ENCODE data around the gene DYNC2LI1. TPM values are rescaled to one million over a fixed set of nuclear protein-coding genes. Genes with fewer than 3 reads are reported as not detected.

Gene DYNC2LI1
- total and polyA plus RNA-seq, 8 donors: 3.5 to 43.1 (median 26.4) TPM

DNA sequence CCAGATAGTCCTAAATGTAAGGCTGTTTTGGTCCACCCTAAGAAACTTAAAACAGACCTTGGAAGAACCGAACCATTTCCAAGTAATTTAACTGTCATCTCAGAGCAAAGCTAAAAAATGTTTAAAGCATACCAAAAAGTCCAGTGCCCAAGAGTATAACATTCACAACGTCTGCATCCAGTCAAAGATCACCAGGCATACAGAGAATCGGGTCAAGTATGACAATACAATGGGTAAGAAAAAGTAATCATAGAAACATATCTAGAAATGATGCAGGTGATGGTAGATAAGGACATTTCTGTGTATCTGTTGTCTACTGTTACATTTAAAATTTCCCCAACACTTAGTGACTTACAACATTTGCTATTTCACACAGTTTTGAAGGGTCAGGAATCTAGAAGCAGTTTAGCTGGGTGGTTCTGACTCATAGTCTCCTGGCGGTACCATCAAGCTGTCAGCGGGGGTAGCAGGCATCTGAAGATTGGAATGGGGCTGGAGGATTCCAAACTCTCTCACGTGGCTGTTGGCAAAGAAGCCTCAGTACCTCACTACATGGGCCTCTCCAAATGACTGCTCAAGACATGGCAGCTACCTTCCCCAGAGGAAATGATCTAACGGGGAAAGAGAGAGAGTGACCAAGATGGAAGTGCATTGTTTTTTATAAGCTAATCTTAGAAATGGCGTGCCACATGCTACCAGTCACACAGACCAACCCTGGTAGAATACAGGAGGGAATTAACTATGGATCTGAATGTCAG lies 36.6 kb upstream of the DYNC2LI1 start:
- Histone ChIP-seq H3K4me3 (no peak overlapping the region), H3K4me1 (no peaks in the 10 kb centered on the region), H3K36me3 (peaks cover 0 to 15% (median 4%) of the 10 kb centered on the region in 4 donors), H3K27ac (no peak overlapping the region), H3K27me3 (no peaks in the 10 kb centered on the region), H3K9me3 (no peaks in the 10 kb centered on the region)
- intact Hi-C loops (cut with DNase I; ENCODE audit: low total_unique reads): no loop called here
- 67 to 79% (median 76%) methylated on average over 8 of the region's 8 CpGs for WGBS, 5 donors
- no peak for DNase-seq
- TF ChIP-seq POLR2A (IDR thresholded peaks at IDR 0.05): no peak
- TF ChIP-seq, protein P1, sequence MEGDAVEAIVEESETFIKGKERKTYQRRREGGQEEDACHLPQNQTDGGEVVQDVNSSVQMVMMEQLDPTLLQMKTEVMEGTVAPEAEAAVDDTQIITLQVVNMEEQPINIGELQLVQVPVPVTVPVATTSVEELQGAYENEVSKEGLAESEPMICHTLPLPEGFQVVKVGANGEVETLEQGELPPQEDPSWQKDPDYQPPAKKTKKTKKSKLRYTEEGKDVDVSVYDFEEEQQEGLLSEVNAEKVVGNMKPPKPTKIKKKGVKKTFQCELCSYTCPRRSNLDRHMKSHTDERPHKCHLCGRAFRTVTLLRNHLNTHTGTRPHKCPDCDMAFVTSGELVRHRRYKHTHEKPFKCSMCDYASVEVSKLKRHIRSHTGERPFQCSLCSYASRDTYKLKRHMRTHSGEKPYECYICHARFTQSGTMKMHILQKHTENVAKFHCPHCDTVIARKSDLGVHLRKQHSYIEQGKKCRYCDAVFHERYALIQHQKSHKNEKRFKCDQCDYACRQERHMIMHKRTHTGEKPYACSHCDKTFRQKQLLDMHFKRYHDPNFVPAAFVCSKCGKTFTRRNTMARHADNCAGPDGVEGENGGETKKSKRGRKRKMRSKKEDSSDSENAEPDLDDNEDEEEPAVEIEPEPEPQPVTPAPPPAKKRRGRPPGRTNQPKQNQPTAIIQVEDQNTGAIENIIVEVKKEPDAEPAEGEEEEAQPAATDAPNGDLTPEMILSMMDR (IDR thresholded peaks at IDR 0.05): no peak
- no peak for TF ChIP-seq EP300 (IDR thresholded peaks at IDR 0.05)
- TF ChIP-seq POLR2AphosphoS5 (IDR thresholded peaks at IDR 0.05): no peak

- DNase-seq: no peak
- Histone ChIP-seq H3K36me3 (peaks cover 0 to 15% (median 5%) of the 10 kb centered on the region in 4 donors), H3K27me3 (no peaks in the 10 kb centered on the region), H3K9me3 (no peaks in the 10 kb centered on the region), H3K27ac (no peak overlapping the region), H3K4me3 (no peak overlapping the region), H3K4me1 (no peaks in the 10 kb centered on the region)
- 70 to 84% (median 78%) methylated on average over 2 of the region's 2 CpGs for WGBS, 5 donors
- TF ChIP-seq POLR2A (IDR thresholded peaks at IDR 0.05) (no peak), EP300 (IDR thresholded peaks at IDR 0.05) (no peak), POLR2AphosphoS5 (IDR thresholded peaks at IDR 0.05) (no peak)
- TF ChIP-seq, protein P1 (IDR thresholded peaks at IDR 0.05): no peak
- intact Hi-C loops (cut with DNase I; ENCODE audit: low total_unique reads): no loop called here
Observed at GRCh38 chr2:43737855-43738254, 36.0 kb upstream of the DYNC2LI1 start.

DNA sequence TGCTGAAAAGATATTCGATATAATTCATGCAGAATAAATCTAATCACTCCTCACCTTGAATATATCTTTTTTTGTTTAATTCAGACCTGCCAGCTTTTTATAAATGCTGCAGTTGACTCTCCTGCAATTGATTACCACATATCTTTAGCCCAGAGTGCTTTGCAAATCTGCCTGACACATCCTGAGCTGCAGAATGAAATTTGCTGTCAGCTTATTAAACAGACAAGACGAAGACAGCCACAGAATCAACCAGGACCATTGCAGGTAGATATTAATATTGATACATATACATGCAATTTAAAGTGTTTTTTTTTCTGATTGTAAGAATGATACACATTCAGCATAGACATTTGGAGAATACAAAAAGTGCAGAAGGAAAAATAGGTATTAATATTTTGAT lies 35.6 kb upstream of the DYNC2LI1 start:
- Histone ChIP-seq H3K4me3 (no peak overlapping the region), H3K9me3 (no peaks in the 10 kb centered on the region), H3K4me1 (no peaks in the 10 kb centered on the region), H3K27ac (no peak overlapping the region), H3K36me3 (peaks cover 0 to 15% (median 5%) of the 10 kb centered on the region in 4 donors), H3K27me3 (no peaks in the 10 kb centered on the region)
- 77 to 89% (median 84%) methylated on average over 2 of the region's 2 CpGs for WGBS, 5 donors
- DNase-seq: no peak
- intact Hi-C loops (cut with DNase I; ENCODE audit: low total_unique reads): no loop called here
- TF ChIP-seq, protein P1 (IDR thresholded peaks at IDR 0.05): no peak
- TF ChIP-seq EP300 (IDR thresholded peaks at IDR 0.05) (no peak), POLR2A (IDR thresholded peaks at IDR 0.05) (no peak), POLR2AphosphoS5 (IDR thresholded peaks at IDR 0.05) (no peak)

GRCh38 chr2:43743706-43744105 lies 30.1 kb upstream of the DYNC2LI1 start:
- Histone ChIP-seq H3K4me3 (no peak overlapping the region), H3K9me3 (no peaks in the 10 kb centered on the region), H3K27ac (no peak overlapping the region), H3K4me1 (peaks cover 0 to 10% (median 0%) of the 10 kb centered on the region in 4 donors), H3K27me3 (no peaks in the 10 kb centered on the region), H3K36me3 (peaks cover 0 to 15% (median 6%) of the 10 kb centered on the region in 4 donors)
- no peak for TF ChIP-seq POLR2AphosphoS5 (IDR thresholded peaks at IDR 0.05)
- TF ChIP-seq EP300 (IDR thresholded peaks at IDR 0.05): no peak
- TF ChIP-seq POLR2A (IDR thresholded peaks at IDR 0.05): no peak
- TF ChIP-seq, protein P1 (IDR thresholded peaks at IDR 0.05): no peak
- DNase-seq: no peak
- WGBS, 5 donors: 72 to 82% (median 80%) methylated on average over 5 of the region's 5 CpGs
- intact Hi-C loops (cut with DNase I; ENCODE audit: low total_unique reads): no loop called here

All from stomach (tissue), 9 donors.